KOPT-K1 (cell line): Measurements from ENCODE around the gene WDPCP.

ENCODE experiments used
- H3K27ac ChIP-seq: fragments of 200-600 bp; sonication (generic); 2 replicates; pipeline ENCODE4 v1.5.1; 2016; ENCODE audit warnings: antibody characterized with exemption, mild to moderate bottlenecking, low read depth, low read length; ENCODE audit not compliant: poor library complexity, severe bottlenecking
- H3K36me3 ChIP-seq: fragments of 200-600 bp; sonication (generic); 2 replicates; pipeline ENCODE4 v1.5.1; 2017; ENCODE audit warnings: antibody characterized with exemption, mild to moderate bottlenecking, low read length, moderate library complexity; ENCODE audit not compliant: insufficient read depth
- H3K9me3 ChIP-seq: fragments of 200-600 bp; sonication (generic); 2 replicates; pipeline ENCODE4 v1.5.1; 2017; ENCODE audit warnings: antibody characterized with exemption, low read length, mild to moderate bottlenecking; ENCODE audit not compliant: insufficient read depth, poor library complexity, severe bottlenecking

The WDPCP gene

GRCh38 chr2:63604666-63605065 is 16.4 kb upstream of the WDPCP start:
- Histone ChIP-seq H3K27ac (no peak overlapping the region), H3K36me3 (peaks cover 88% of the 10 kb centered on the region), H3K9me3 (no peaks in the 10 kb centered on the region)

- no peak overlapping the region for H3K27ac ChIP-seq
- no peaks in the 10 kb centered on the region for H3K9me3 ChIP-seq
- H3K36me3 ChIP-seq: peaks cover 99% of the 10 kb centered on the region
Measured at GRCh38 chr2:63600881-63601460, 12.7 kb upstream of the WDPCP start.

DNA sequence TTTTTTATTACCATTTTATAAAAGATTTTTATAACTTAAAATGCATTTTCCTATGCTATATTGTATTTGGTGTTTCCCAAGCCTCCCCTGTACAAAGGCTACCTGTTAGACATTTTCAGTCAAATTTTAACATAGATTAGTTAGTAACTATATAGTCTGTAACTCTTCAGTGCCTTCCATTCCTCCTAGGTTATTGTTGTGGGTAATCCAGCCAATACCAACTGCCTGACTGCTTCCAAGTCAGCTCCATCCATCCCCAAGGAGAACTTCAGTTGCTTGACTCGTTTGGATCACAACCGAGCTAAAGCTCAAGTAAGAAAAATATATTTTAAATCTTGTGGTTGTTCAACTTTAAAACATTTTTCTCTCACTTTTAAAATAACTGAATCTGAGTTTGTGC is 10.7 kb upstream of the WDPCP start:
- Histone ChIP-seq H3K9me3 (no peaks in the 10 kb centered on the region), H3K36me3 (peaks cover 99% of the 10 kb centered on the region), H3K27ac (no peak overlapping the region)

DNA sequence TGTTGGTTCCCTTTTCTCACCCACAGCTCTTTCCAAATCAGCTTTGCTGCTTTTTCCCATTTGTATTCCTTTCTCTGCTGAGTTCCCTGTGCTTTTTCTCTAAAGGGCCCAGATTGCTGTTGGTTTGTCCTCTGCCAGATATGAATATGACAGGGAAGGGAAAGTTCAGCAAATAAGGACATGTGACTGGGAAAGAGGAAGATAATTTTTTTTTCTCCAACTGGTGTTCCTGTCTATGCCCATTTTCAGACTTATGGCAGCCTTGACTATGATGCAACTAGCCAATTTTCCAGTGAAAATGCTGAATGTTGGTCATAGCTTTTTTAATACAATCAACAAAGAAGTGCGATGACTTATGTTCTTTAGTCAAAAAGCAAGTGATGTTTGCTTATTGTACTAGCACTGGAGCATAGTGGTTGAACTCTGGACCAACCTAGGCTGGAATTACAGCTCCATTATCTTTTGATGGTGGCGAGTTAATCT is 8.2 kb upstream of the WDPCP start:
- Histone ChIP-seq H3K36me3 (peaks cover 94% of the 10 kb centered on the region), H3K27ac (no peak overlapping the region), H3K9me3 (no peaks in the 10 kb centered on the region)

GRCh38 chr2:63594660-63595059 is 6.4 kb upstream of the WDPCP start:
- peaks cover 87% of the 10 kb centered on the region for H3K36me3 ChIP-seq
- H3K9me3 ChIP-seq: no peaks in the 10 kb centered on the region
- no peak overlapping the region for H3K27ac ChIP-seq

DNA sequence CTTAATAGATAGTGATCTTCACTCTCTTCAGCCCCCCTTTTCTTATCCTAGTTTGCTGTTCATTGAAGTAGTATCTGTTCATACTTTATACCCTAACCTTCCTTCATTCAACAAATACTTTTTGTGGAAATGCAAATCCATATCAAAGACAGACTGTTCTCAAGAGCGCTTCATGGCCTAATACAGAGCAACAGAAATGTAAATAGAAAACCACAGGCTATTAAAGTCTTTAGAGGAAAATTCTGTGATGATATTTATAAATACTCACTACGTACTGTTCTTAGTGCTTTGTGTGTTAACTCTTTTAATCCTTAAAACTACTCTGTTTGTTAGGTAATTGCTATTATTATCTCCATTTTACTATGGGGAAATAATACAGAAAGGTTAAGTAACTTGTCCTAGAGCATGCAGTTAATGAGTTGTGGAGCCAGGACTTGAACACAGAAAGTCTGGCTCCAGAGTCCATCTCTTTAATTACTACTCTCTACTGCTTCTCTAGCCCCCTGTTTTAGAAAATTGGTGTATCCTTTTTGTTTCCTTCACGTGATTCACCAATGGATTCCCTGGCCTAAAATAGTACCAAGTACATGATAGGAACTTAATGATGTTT is 3.4 kb upstream of the WDPCP start:
- H3K36me3 ChIP-seq: peaks cover 58% of the 10 kb centered on the region
- H3K27ac ChIP-seq: no peak overlapping the region
- H3K9me3 ChIP-seq: no peaks in the 10 kb centered on the region

DNA sequence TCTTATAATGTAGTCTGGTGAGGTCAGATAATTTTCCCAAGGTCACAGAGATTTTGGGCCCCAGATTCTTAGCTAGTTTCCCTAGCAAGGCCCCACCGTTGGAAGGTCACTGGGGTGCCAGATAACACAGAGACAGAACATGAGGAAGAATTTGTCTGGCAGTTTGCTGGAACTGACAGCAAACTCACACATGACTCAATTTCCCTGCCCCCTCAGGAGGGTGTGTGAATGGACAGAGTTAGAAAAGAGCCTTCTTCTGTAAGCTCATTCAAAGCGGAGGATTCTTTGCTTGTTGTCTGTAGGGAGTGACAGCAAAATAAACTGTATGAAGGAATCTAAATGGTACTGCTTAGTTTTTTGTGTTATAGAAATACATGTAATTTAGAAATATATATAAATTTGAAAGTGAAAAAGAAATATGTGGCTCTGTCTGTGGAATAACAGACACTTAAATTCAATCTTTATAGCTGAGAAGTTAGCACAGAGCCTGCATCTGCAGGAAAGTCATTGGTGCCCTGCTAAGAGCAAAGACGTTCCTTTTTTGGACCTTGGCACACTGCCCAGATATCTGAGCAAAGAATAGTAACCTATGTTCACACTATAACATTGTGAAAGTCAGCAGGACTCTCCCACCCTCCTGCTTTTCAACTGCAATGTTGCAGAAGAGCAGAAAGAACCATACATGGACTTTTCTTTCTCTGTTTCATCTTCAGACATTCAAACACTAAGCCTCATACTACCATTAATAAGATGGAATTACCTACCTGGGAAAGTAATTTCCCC is 2.5 kb upstream of the WDPCP start:
- Histone ChIP-seq H3K36me3 (peaks cover 50% of the 10 kb centered on the region), H3K9me3 (no peaks in the 10 kb centered on the region), H3K27ac (no peak overlapping the region)

GRCh38 chr2:63589148-63589958 is 1.1 kb upstream of the WDPCP start:
- Histone ChIP-seq H3K27ac (peak overlapping the region; percentile 88), H3K9me3 (no peaks in the 10 kb centered on the region), H3K36me3 (peaks cover 35% of the 10 kb centered on the region)

GRCh38 chr2:63587814-63588384 is 378 bp downstream of the WDPCP start:
- Histone ChIP-seq H3K36me3 (peaks cover 22% of the 10 kb centered on the region), H3K27ac (peak overlapping the region; percentile 88)

DNA sequence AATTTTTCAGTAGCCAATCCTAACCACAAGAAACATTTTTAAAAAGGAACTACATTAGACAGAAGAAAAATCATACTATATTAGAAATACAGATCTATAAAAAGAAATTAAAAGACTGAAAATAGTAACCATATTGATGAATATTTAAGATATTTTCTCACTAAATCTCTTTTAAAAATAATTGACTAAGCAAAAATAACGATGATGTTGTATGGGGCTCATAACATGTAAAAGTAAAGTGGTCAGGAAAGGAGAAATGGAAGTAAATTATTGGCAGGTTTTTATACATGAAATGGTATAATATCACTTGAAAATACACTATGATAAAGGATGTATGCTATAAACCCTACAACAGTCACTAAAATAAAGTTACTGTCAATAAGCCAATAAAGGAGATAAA is 5.4 kb downstream of the WDPCP start:
- no peaks in the 10 kb centered on the region for H3K36me3 ChIP-seq
- H3K9me3 ChIP-seq: no peaks in the 10 kb centered on the region
- H3K27ac ChIP-seq: no peak overlapping the region

More at GRCh38 chr2:63587814-63588384, 378 bp downstream of the WDPCP start:
- no peaks in the 10 kb centered on the region for H3K9me3 ChIP-seq

DNA sequence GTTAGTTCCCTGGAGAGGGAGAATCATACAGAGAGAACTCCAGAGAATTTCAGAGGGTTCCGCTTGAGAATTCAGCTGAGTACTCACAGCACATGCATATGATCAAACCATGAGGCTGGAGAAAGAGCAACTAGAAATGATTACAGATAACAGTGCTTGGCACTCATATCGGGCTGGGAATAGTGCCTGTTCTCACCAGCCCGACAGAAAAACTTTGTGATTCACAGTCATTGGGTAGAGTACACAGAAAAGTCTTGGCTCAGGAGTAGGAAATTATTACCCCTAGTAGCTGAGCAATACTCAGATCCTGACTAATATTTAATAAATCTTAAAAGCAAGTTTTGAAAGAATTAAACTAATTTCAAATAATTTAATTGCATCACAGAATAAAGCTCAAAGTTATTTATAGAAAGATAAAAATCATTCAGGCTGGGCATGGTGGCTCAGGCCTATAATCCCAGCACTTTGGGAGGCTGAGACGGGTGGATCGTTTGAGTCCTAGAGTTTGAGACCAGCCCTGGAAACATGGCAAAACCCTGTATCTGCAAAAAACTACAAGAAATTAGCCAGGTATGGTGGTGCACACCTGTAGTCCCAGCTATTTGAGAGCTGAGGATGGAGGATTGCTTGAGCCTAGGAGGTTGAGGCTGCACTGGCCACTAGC is 6.8 kb downstream of the WDPCP start:
- no peaks in the 10 kb centered on the region for H3K9me3 ChIP-seq
- H3K36me3 ChIP-seq: no peaks in the 10 kb centered on the region
- H3K27ac ChIP-seq: no peak overlapping the region

- no peaks in the 10 kb centered on the region for H3K36me3 ChIP-seq
- H3K9me3 ChIP-seq: no peaks in the 10 kb centered on the region
- H3K27ac ChIP-seq: no peak overlapping the region
Measured at GRCh38 chr2:63580651-63581297, 7.5 kb downstream of the WDPCP start.

DNA sequence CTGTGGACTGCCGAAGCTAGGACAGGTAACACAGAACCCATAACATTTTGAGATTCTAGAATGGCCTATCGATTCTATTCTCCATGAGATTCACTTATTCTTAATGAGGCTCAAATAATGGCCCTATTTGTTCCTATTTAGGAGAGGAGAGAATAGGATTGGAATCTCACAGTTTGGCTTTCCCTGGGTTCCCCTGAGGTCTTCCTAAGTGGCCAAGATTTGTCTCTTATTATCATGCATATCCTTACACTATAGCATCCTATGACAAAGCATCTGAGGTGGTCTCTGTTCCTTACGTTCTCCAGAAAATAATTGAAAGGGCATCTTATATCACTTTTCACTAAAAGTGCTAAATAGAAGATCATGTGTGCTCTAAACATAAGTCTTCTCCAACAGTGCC is 9.5 kb downstream of the WDPCP start:
- Histone ChIP-seq H3K9me3 (peaks cover 4% of the 10 kb centered on the region), H3K27ac (no peak overlapping the region), H3K36me3 (no peaks in the 10 kb centered on the region)

- H3K9me3 ChIP-seq: peaks cover 5% of the 10 kb centered on the region
- H3K36me3 ChIP-seq: no peaks in the 10 kb centered on the region
- H3K27ac ChIP-seq: no peak overlapping the region
Measured at GRCh38 chr2:63576546-63576945, 11.7 kb downstream of the WDPCP start.
